HG02623 (cell line): ENCODE results near the gene HDGFL2.
"Not testable (repeated sequence)": the region's sequence is repeated elsewhere in the genome, so short reads cannot be mapped to it uniquely, and the experiment has no call there.

Experiments used
- ATAC-seq: cut with Tn5 transposase; IDR thresholded peaks from one replicate; pipeline ENCODE4 v1.9.1; 2021; ENCODE audit warnings: moderate library complexity; ENCODE audit not compliant: unreplicated experiment

The HDGFL2 gene

DNA sequence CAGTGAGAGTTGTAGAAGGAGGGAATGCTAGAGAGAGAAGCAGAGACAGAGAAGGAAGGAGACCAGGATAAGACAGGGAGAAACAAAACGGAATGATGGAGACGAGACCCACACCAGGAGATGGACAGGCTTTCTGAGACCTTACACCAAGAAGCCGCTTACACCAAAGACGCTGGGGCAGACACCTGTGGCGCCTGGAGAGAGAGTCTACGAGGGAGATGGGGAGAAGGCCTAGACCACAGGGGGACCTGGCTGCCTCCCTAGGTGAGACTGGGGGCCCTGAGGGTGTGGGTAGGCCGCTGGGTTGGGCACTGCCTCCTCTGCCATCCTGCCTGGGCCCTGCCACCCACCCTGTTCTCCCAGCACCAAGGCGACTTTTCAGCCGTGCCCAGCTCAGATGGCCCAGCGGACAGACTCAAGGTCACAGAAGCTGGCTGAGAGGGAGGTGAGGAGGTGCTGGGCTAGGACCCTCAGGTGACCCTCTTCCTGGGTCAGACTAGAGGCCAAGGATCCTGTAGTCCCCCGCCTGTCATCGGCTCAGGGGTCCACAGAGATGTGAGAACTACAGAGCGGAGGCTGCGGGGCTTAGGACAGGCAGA lies 57.9 kb downstream of the HDGFL2 start:
- no peak for ATAC-seq

DNA sequence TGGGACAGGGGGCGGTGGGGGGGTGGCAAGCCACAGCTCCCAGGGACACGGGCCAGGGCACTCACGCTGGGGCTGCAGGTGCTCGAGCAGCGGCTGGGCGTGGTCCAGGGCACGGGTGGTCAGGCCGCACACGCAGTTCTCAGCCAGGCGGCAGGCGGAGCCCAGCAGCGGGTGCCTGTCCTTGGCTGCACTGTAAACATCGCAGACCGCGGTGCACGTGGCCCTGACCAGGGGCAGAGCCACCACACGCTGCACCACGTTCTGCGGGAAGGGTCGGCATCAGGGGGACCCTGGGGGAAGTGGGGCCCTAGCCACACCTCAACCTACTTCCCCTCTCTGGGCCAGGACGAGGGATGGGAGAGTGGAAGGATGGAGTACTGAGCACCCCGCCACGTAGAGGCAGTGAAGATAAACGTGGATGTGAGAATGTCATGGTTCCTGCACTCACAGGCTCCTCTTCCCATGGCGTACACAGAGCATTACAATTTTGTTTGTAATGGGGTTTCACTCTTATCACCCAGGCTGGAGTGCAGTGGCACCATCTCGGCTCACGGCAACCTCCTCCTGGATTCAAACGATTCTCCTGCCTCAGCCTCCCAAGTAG lies 59.6 kb downstream of the HDGFL2 start:
- ATAC-seq, result no peak

DNA sequence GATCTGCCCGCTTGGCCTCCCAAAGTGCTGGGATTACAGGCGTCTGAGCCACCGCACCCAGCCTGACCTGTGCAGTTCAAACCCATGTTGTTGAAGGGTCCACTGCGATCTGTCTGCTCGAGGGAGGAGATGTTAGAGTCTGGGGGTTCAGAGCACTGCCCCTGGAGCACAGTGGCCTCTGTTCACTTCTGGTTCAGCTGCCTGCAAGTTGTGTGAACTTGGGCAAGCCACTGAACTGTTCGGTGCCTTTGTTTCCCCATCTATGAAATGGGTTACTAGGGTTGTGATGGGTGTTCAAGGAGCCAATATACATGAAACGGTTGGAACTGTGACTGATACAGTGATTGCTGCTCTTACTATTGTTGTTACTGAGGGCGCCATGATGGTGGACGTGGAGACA lies 61.2 kb downstream of the HDGFL2 start:
- ATAC-seq, result no peak

DNA sequence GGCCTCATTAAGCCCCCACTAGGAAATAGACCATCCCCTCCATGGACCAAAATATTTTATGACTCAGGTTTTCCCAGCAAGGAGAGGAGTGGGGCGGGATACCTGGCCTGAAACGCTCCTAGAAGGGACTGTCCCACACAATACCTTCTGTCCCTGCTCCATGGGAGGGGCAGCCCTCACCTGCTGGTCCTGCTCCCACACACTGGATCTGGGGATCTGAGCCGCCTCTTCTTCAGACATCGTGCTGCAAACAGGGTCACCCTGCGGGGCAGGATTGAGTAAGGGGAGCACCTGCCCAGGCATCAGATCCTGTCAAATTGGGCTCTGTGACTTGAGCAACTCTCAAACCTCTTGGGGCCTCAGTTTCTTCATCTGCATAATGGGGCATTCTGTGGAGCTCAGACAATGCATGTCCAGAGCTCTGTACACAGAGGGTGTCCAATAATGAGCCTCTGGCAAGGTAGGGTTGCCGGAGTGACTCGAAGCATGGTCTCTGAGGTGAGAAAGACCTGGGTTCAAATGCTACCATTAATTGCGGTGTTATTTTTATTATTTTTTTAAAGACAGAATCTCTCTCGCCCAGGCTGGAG lies 61.8 kb downstream of the HDGFL2 start:
- no peak for ATAC-seq

DNA sequence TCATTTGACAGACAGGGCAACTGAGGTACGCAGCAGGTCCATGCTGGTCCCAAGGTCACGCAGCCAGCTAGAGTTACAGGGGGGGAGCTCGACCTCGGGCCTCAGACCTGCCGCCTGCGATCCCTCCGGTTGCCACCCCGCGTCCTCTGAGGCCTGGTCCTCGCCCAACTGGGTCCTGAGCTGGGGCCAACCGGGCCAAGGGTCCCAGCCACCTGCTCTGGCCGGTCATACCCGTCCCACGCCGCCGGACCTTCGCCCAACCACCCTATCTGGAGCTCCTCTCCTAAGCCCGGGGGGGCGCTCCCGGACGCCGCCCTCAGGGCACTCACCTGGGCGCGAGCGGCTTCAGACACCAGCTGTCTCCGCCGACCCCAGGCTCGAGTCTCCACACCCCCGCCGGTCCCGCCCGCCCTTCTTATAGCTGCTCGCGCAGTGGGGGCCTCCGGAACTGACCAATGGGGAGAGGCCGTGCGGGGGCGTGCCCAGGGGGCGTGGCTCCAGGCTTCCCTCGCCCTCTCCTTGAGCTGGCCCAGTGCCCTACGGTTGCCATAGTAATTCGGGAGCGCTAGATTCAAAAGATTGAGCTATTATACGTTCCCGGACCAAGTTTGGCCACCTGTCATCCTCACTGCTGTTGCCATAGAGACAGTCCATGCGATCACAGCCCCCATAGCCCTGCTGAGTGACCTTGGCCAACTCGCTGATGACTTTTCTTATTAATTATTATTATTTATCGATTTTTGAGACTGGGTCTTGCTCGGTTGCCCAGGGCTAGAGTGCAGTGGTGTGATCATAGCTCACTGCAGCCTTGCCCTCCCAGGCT lies 63.0 kb downstream of the HDGFL2 start, which contains the start of gene PLIN5:
PLIN5 (minus strand) TSS at position 389 of the 823 bp plus-strand sequence. CDS start 1,150 bp downstream, outside the sequence.
- no peak for ATAC-seq

DNA sequence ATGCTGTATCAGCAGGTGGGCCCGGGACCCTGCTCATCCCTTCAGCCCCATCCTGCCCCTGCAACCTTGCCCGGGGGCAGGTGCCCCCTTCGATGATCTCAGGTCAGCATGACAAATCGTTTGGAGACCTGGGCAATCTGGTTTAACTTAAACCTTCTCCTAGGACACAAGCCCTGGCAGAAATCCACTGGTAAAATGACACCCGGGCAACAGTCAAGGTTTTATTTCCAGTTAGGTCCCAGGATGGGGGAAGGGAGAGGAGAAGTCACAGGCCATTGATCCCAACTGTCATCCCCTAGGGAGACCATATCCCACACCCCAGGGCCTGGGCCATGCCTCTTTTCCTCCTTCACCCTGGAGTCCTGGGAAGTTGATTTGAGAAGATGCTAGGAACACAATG lies 64.7 kb downstream of the HDGFL2 start:
- no peak for ATAC-seq

DNA sequence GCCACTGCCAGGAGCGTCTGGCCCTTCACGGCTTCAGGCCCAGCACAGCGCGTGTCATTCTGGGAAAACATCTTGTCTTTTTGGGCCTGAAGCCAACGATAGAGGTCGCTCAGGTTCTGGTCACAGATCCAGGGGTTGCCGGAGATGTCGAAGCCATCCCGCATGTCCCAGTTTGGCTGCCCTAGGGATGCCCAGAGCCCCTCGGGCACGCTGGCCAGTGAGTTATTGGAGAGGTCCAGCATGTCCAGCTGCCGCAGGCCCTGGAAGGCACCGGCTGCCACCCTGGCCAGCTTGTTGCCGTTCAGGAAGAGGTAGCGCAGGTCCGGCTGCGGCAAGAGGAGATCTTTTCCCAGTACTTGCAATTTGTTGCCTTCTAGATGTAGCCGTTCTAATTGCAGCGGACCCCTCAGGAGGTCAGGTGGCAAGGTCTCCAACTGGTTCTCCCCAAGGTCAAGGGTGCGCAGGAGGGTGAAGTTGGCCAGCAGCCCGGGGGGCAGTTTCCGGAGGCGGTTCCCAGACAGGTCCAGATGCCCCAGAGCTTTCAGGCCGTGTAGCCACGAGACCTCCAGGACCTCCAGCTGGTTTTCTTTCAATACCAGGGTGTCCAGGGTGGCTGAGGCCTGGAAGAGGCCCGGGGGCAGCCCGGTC lies 66.0 kb downstream of the HDGFL2 start:
- ATAC-seq, result no peak

DNA sequence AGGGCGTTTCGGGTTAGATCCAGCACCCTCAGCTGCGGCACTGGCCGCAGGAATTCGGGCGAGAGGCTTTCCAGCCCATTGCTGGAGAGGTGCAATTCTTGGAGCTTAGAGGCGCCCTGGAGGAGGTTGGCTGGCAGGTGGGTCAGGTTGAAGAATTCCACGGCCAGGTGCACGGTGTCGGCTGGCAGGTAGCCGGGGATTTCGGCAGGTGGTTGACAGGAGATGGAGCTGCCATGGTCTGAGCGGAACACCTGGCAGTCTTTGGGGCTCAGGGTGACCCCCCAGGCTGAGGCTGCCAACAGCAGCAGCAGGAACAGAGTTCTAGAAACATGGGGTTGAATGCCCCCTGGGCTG lies 66.5 kb downstream of the HDGFL2 start:
- ATAC-seq, result no peak

DNA sequence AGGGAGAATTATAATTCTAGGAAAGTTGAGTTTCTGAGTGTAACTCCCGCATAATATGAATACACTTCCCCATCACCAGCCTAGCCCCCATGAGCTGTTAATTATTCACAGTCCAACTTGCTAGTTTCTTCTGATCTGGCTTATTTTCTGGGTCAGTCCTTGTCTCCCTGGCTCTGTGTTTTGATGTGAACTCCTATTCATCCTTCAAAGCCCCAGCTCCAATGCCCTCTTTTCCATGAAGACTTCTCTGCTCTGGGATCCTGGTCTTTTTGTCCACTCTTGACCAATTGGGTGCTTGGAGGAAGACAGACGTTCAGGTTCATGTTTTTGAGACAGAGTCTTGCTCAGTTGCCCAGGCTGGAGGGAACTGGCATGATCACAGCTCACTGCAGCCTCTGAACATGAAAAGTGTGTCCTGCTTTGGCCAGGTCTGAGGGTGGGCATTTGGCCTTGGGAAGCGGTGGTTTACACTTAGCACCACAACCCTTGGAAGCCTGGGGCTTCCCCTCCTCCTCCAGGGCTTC lies 67.1 kb downstream of the HDGFL2 start:
- no peak for ATAC-seq

DNA sequence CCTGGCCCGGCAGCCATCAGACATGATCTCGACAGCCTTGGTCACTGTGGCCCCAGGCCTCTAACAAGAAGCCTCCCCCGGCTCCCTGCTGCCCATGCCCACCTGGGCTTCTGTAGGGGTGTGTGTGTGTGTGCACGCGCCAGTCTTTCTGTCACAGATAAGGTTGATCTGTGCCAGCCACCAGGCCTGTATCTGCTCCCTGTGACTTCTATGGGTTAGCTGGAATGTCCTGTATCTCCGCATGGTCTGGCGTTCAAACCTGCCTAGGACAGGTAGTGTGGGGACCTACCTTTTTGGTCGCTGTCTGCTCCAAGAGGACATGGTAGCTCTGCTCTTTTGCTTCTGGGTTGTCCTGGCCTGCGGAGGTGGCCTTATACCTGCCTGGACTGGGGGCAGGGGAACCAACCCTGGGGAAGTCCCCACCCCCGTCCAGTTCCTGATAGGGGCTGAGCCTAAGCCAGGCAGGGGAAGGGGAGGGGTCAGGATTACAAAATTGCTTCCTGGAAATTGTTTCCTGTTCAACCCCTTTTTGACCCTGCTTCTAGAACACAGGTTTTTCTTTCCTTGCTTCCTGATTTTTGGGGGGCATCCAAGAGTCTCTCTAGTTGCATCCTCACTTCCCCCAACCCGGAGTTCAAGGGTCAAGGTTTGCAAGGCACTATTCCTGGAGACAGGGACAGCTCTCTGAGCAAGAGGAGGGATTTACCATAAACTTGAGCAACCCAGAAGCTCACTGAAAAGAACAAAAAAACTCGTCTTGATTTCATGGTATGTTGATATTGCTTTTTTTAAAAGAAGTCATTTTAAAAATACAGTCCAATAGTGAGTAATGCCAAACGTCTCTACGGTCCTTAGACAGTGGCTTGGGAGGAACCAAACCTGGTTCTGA lies 67.8 kb downstream of the HDGFL2 start, which contains the start of gene LRG1:
LRG1 (minus strand) TSS at position 344 of the 889 bp plus-strand sequence; CDS start at position 321, 23 bp downstream.
- ATAC-seq, result no peak

DNA sequence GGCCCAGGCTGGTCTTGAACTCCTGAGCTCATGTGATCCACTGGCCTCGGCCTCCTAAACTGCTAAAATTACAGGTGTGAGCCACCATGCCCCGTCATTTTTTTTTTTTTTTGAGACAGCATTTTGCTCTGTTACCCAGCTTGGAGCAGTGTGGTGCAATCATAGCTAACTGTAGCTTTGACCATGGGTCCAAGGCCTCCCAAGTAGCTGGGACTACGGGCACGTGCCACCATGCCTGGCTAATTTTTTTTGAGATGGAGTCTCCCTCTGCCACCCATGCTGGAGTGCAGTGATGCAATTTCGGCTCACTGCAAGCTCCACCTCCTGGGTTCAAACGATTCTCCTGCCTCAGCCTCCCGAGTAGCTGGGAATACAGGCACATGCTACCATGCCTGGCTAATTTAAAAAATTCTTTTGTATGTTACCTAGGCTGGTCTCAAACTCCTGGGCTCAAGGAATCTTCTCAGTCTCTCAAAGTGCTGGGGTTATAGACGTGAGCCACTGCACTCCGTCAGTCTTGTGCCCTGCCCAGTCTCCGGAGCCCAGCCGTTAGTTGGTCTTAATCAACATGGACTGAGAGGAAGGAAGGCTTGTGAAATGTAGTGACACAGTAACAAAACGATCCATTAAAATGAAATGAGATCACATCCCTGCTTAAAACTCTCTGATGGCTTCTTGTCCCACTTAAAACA lies 69.2 kb downstream of the HDGFL2 start:
- no peak for ATAC-seq

DNA sequence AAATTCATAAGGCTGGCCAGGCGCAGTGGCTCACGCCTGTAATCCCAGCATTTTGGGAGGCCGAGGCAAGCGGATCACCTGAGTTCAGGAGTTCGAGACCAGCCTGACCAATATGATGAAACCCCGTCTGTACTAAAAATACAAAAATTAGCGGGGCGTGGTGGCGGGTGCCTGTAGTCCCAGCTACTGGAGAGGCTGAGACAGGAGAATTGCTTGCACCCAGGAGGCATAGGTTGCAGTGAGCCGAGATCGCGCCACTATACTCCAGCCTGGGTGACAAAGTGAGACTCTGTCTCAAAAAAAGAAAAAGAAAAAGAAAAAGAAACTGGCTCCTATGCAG lies 69.7 kb downstream of the HDGFL2 start:
- ATAC-seq, result not testable (repeated sequence)

DNA sequence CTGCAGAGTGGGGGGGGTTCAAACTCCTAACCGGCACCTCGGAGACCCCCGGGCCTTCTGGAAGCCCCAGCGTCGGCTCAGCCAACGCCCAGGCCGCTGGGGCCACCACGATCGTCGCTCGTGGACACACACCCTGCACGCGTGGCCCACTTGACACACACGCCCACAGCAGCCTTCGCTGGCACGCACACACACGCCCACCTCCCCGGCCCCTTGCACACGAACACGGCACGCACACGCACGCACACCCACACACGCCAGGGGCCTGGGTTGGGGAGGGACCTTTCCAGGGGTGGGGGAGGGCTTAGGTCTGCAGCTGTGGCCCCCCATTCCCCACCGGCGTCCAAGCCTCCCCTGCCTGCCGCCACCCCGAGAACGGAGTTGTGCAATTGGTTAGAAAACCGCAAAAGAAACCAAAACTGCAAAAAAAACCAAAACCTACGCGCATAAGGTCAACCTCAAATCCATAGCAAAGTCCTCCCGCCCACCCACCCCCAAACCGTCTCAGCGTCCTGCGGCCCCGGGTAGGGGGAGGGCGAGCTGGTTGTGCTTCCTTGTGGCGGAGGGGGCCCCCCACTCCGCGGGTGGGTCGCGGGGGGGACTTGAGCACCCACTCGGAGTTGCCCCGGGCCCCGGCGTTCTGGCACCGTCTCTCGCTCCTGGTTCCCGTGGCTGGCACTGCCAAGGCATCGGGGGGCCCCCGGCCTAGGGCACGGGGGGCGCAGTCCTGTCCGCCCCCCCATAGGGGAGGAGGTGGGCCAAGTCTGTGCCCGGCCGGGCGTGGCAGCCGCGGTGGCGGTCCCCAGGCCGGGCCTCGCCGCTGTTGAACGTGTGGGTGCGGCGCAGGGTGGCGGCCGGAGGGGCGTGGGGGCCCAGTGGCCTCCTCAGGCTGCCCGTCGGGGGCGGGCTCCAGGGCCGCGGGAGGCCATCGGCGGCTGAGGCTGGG lies 71.1 kb downstream of the HDGFL2 start:
- no peak for ATAC-seq

DNA sequence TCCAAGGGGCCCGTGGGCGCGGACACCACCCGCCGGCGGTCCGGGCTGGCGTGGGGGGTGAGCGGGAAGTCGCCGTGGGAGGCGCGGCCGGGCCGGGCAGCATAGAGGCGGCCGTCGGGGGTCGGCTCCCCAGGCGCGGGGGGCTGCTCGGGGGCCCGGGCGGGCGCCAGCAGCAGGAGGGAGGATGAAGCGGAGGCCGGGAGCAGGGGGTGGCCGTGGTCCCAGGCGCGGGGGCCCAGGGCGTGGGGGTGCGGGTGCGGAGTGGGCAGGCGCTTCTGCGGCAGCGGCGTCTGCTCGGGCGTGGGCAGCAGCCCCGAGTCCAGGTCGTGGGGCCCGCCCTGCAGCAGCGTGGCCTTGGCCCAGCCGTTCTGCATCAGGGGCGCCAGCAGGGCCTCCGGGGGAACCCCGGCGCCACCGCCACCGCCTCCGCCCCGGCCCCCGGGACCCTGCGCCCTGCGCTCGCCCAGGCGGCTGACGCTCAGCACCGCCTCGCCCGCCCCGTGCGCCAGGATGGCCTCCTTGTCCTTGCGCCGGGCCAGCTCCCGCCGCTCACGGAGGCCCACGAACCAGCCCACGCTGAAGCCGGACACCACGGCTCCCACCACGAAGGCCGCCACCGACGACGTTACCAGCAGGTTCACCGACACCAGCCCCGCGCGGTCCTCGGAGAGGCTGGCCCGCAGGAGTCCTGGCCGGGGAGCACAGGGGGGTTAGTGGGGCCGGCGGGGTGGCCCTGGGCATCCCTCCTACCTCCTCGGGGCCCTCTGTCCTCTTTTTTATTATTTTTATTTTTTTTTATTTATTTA lies 71.9 kb downstream of the HDGFL2 start:
- ATAC-seq, result no peak

DNA sequence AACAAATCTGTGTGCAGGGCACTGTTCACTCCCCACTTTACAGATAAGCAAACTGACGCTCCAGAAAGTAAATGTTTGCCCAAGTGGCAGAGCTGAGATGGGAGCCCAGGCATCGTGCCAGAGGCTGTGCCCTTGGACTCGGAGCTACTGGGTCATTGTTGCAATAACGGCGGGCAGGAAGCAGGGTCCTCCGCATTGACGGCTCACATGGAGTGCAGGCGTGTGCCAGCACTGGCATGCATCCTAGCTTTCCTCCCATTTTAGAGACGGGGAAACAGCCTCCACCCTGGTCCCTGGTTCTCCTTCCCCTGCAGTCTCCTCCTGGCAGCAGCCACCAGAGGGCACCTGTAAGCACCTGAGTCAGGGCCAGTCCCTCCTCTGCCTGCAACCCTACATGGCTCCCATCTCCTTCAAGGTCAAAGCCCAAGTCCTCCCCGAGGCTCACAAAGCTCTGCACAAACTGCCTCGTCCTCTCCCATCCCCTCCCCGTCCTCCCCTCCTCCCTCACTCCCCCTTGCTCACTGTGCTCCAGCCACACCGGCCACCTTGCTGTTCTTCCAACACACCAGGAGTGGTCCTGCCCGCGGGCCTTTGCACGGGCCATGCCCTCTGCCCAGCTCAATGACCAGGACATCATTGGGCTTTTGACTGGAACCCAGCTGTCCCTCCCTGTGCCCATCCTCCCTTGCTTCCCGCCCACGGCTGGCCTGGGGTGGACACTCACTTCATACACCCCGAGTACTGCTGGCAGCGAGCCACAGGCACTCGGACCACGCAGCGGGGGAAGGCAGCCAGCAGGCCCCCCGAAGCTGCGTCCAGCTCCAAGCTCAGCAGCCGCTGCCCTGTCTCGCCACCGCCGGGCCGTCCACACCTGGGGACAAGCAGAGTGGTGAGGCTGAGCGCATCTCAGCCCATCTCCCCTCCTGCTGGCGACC lies 75.5 kb downstream of the HDGFL2 start:
- ATAC-seq, result no peak

DNA sequence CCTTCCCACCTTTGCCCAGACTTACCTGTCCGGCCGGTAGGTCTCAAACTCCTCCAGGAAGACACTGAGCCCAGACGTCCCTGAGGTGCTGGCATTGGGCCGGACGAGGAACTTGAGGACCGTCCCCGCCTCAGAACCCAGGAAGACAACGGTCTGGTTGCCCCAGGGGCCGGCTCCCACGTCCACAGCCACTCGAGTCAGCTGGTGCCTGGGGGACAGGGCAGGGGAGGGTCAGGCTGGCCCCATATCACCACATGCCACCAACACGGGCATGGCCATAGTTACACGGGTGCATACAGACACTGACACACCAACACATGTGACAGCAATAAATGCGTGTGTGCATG lies 76.1 kb downstream of the HDGFL2 start:
- no peak for ATAC-seq

DNA sequence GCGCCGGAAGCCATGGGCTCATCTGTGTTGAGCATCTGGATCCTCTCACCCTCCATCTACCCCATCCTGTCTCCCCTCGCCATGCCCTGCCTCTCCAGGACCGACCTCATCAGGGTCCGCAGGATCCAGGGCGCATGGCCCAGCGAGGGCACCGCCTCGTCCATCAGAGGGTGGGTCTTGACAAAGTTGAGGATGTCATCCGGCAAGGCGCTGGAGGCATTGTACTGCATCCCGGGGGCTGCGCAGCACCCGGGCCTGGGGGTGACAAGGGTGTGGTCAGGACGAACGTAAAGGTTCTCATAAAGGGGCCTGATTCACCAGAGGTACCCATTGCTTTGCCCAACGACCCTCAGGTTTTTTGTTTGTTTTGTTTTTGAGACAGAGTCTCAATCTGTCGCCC lies 77.9 kb downstream of the HDGFL2 start:
- ATAC-seq, result no peak
